HEK293T (cell line): Measurements from ENCODE around the gene FAM180A.

Experiments
- ARNT ChIP-seq: fragments of 450-650 bp; IDR thresholded peaks from 2 replicates; pipeline ENCODE4 v1.6.1; 2017; ENCODE audit warnings: mild to moderate bottlenecking
- BHLHE40 ChIP-seq: fragments of 450-650 bp; IDR thresholded peaks from 2 replicates; pipeline ENCODE4 v1.6.1; 2016; ENCODE audit warnings: mild to moderate bottlenecking, moderate library complexity, borderline replicate concordance
- FOXA1 ChIP-seq: fragments of 450-650 bp; IDR thresholded peaks from 2 replicates; pipeline ENCODE4 v1.6.1; 2016; ENCODE audit warnings: mild to moderate bottlenecking
- FOXK2 ChIP-seq: fragments of 450-650 bp; IDR thresholded peaks from 2 replicates; pipeline ENCODE4 v1.6.1; 2016; ENCODE audit warnings: mild to moderate bottlenecking
- FOXM1 ChIP-seq: fragments of 450-650 bp; IDR thresholded peaks from 2 replicates; pipeline ENCODE4 v1.6.1; 2017; ENCODE audit warnings: mild to moderate bottlenecking, borderline replicate concordance
- PKNOX1 ChIP-seq: fragments of 450-650 bp; IDR thresholded peaks from 2 replicates; pipeline ENCODE4 v1.6.1; 2016
- SUZ12 ChIP-seq: fragments of 450-650 bp; IDR thresholded peaks from 2 replicates; pipeline ENCODE4 v1.6.1; 2016; ENCODE audit warnings: mild to moderate bottlenecking
- TARDBP ChIP-seq: fragments of 450-650 bp; IDR thresholded peaks from 2 replicates; pipeline ENCODE4 v1.6.1; 2016

GRCh38 chr7:135786911-135787310 is 38.3 kb upstream of the FAM180A start:
- no peak for TF ChIP-seq BHLHE40
- TF ChIP-seq ARNT: no peak
- no peak for TF ChIP-seq TARDBP
- TF ChIP-seq SUZ12: no peak
- TF ChIP-seq FOXM1: no peak
- TF ChIP-seq FOXA1: no peak
- no peak for TF ChIP-seq PKNOX1
- TF ChIP-seq FOXK2: no peak
